Keratinocyte (primary cell): Measurements from ENCODE around the gene ATP13A1. TPM values are rescaled to one million over a fixed set of nuclear protein-coding genes. Genes with fewer than 3 reads are reported as not detected.

Experiments
- DNase-seq: peaks from one replicate; pipeline ENCODE4 v3.0.0-alpha.2; 2011; ENCODE audit warnings: low read depth, missing footprints, low spot score
- FAIRE-seq: peaks from 2 replicates; lab custom pipeline; 2011; peaks lifted over from hg19 to GRCh38; lab: Jason Lieb, UNC
- H2AFZ ChIP-seq: 2 replicates; pipeline ENCODE4 v1.6.0; 2012; ENCODE audit warnings: low read length, control low read depth, inconsistent platforms; ENCODE audit not compliant: control insufficient read depth
- H3K27ac ChIP-seq: 2 replicates; pipeline ENCODE4 v1.5.1; 2011; ENCODE audit warnings: low read length; ENCODE audit not compliant: control insufficient read depth, insufficient read depth
- H3K27me3 ChIP-seq: 3 replicates; pipeline ENCODE4 v1.6.0; 2011; ENCODE audit warnings: low read length; ENCODE audit not compliant: control insufficient read depth, insufficient read depth; ENCODE audit errors: extremely low read depth
- H3K36me3 ChIP-seq, 2 experiments: 2 replicates in 1 of 2; 3 replicates in 1 of 2; pipeline ENCODE4 v1.5.1; 2011; ENCODE audit warnings: low read length in 2 of 2, mild to moderate bottlenecking in 1 of 2; ENCODE audit not compliant: control insufficient read depth in 2 of 2, insufficient read depth in 2 of 2; ENCODE audit errors: extremely low read depth in 1 of 2
- H3K4me1 ChIP-seq: 3 replicates; pipeline ENCODE4 v1.5.1; 2011; ENCODE audit warnings: low read length; ENCODE audit not compliant: control insufficient read depth, insufficient read depth; ENCODE audit errors: extremely low read depth
- H3K4me2 ChIP-seq: 3 replicates; pipeline ENCODE4 v1.6.0; 2011; ENCODE audit warnings: low read depth, low read length; ENCODE audit not compliant: control insufficient read depth, insufficient read depth; ENCODE audit errors: extremely low read depth
- H3K4me3 ChIP-seq, 3 experiments: fragments of 200-600 bp in 1 of 3; sonication (generic) in 1 of 3; 2 replicates in 2 of 3; 3 replicates in 1 of 3; pipeline ENCODE4 v1.5.1; 2011 to 2016; ENCODE audit warnings: low read length in 3 of 3, mild to moderate bottlenecking in 3 of 3, control low read depth in 2 of 3, inconsistent platforms in 1 of 3, low read depth in 1 of 3, mixed read lengths in 1 of 3, mixed run types in 1 of 3, moderate library complexity in 1 of 3; ENCODE audit not compliant: control insufficient read depth in 2 of 3, insufficient read depth in 2 of 3; ENCODE audit errors: extremely low read depth in 1 of 3
- H3K79me2 ChIP-seq: 2 replicates; pipeline ENCODE4 v1.6.0; 2012; ENCODE audit warnings: low read length; ENCODE audit not compliant: control insufficient read depth, insufficient read depth
- H3K9ac ChIP-seq: 3 replicates; pipeline ENCODE4 v1.6.0; 2011; ENCODE audit warnings: low read length; ENCODE audit not compliant: control insufficient read depth, insufficient read depth; ENCODE audit errors: extremely low read depth
- H3K9me1 ChIP-seq: 3 replicates; pipeline ENCODE4 v1.6.0; 2011; ENCODE audit warnings: low read length; ENCODE audit not compliant: control insufficient read depth, insufficient read depth; ENCODE audit errors: extremely low read depth
- H3K9me3 ChIP-seq: 2 replicates; pipeline ENCODE4 v1.5.1; 2012; ENCODE audit warnings: low read depth, low read length; ENCODE audit not compliant: control insufficient read depth
- H4K20me1 ChIP-seq: 3 replicates; pipeline ENCODE4 v1.6.0; 2011; ENCODE audit warnings: low read length; ENCODE audit not compliant: control insufficient read depth, insufficient read depth; ENCODE audit errors: extremely low read depth
- EZH2 ChIP-seq: IDR thresholded peaks from one replicate; pipeline ENCODE4 v1.6.1; 2012; ENCODE audit warnings: inconsistent platforms, mild to moderate bottlenecking, low read length, moderate library complexity
- dilution Hi-C: fragments of 300-500 bp; cut with MboI; formaldehyde crosslinking; loops from one replicate; pipeline ENCODE4 v1.7.0; 2020; ENCODE audit warnings: low sequenced_read_pairs; ENCODE audit not compliant: extremely low pct_ligation_motif_present
- polyA plus RNA-seq, 5 experiments: library from polyadenylated mRNA; depleted of rRNA in 3 of 5; stranded (reverse) in 3 of 5; stranded (forward) in 1 of 5; unstranded in 1 of 5; fragments of >200 nt; gene quantifications; 1 replicate in 1 of 5; 2 replicates in 3 of 5; 3 replicates in 1 of 5; pipeline versions ENCODE4 v1.2.1 to v1.2.3, GENCODE V29; 2011 to 2012; ENCODE audit warnings: missing spikeins in 2 of 5, low read depth in 1 of 5, low replicate concordance in 1 of 5
- TF ChIP-seq, protein P1 (sequence below), 3 experiments: IDR thresholded peaks in 1 of 3; conservative IDR thresholded peaks in 1 of 3; optimal IDR thresholded peaks in 1 of 3; 2 replicates in 2 of 3; 3 replicates in 1 of 3; pipeline versions ENCODE3 to v1.5.1; 2011; ENCODE audit warnings: low read length in 3 of 3, mild to moderate bottlenecking in 3 of 3, moderate library complexity in 2 of 3, control low read depth in 1 of 3, inconsistent platforms in 1 of 3; ENCODE audit not compliant: insufficient read depth in 2 of 3; ENCODE audit errors: extremely low read depth in 1 of 3

The ATP13A1 gene
- polyA plus RNA-seq, 1 donor (not counting 4 experiments of a cell fraction or from before 2014, with no cell fraction given), result 9.8 TPM

DNA sequence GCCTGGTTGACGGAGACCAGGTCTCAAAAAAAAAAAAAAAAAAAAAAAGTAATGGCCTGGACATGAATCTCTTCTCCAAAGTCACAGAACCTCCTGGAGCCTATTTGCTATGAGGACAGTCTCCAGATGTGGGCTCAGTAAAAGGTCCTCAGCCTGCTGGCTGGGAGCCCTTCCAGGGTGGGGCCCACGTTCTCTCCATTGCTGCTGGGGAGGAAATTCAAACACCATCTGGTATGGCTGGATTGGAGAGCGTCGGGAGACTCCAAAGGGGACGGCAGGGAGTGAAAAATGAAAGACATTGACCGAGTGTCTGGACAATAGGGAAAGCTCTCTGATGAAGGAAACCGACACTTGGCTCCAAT is 43.6 kb downstream of the ATP13A1 start:
- Histone ChIP-seq H3K9me3 (no peaks in the 10 kb centered on the region), H3K4me1 (no peaks in the 10 kb centered on the region), H3K79me2 (no peaks in the 10 kb centered on the region), H4K20me1 (no peaks in the 10 kb centered on the region), H3K4me2 (no peak overlapping the region), H3K36me3 (peaks cover 0 to 1% of the 10 kb centered on the region in 2 experiments), H3K9me1 (no peaks in the 10 kb centered on the region), H3K27ac (no peak overlapping the region), H2AFZ (no peak overlapping the region), H3K4me3 (no peak overlapping the region), H3K27me3 (no peaks in the 10 kb centered on the region), H3K9ac (no peak overlapping the region)
- TF ChIP-seq, protein P1, sequence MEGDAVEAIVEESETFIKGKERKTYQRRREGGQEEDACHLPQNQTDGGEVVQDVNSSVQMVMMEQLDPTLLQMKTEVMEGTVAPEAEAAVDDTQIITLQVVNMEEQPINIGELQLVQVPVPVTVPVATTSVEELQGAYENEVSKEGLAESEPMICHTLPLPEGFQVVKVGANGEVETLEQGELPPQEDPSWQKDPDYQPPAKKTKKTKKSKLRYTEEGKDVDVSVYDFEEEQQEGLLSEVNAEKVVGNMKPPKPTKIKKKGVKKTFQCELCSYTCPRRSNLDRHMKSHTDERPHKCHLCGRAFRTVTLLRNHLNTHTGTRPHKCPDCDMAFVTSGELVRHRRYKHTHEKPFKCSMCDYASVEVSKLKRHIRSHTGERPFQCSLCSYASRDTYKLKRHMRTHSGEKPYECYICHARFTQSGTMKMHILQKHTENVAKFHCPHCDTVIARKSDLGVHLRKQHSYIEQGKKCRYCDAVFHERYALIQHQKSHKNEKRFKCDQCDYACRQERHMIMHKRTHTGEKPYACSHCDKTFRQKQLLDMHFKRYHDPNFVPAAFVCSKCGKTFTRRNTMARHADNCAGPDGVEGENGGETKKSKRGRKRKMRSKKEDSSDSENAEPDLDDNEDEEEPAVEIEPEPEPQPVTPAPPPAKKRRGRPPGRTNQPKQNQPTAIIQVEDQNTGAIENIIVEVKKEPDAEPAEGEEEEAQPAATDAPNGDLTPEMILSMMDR (optimal IDR thresholded peaks at IDR 0.05 in 1 of 3, IDR thresholded peaks at IDR 0.05 in 1 of 3, conservative IDR thresholded peaks at IDR 0.05 in 1 of 3; ENCODE audit: extremely low read depth in 1 of 3, insufficient read depth in 2 of 3, low read length in 3 of 3), result no peak
- FAIRE-seq (no peak), DNase-seq (no peak)
- dilution Hi-C loops, result no loop called here

DNA sequence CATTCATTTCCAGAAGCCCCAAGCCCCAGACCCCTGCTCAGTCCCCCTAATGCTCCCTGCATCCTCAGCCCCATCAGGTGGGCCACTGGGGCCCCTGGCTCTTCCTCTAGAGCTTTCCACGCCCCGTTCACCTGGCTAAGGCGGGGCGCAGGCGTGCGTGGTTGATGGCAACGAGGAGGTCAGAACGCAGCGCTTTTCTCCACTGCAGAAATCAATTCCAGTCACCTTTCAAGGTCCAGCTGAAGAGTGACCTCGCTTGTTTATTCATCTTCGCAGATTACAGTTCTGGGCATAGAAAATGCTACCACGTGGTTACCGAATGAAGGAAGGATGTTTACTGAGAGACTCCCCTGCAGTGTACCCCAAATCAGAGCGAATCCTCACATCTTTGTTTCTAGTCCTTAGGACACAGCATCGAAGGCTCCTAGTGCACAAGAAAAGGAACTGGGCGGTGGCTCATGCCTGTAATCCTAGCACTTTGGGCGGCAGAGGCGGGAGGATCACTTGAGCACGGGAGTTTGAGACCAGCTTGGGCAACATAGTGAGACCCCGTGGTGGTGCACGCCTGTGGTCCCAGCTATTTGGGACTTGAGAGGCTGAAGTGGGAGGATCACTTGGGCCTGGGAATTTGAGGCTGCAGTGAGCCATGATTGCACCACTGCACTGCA is 44.2 kb downstream of the ATP13A1 start:
- H3K27ac ChIP-seq, result no peak overlapping the region
- dilution Hi-C loops, result no loop called here
- no peaks in the 10 kb centered on the region for H3K9me3 ChIP-seq
- peaks cover 0 to 1% of the 10 kb centered on the region in 2 experiments for H3K36me3 ChIP-seq
- no peak overlapping the region for H3K4me3 ChIP-seq
- DNase-seq, result no peak
- no peaks in the 10 kb centered on the region for H3K9me1 ChIP-seq
- no peak overlapping the region for H2AFZ ChIP-seq
- H3K4me1 ChIP-seq, result no peaks in the 10 kb centered on the region
- no peak for FAIRE-seq
- peak overlapping the region; percentile 54 for H3K4me2 ChIP-seq
- no peak for TF ChIP-seq EZH2
- TF ChIP-seq, protein P1 (optimal IDR thresholded peaks at IDR 0.05 in 1 of 3, IDR thresholded peaks at IDR 0.05 in 1 of 3, conservative IDR thresholded peaks at IDR 0.05 in 1 of 3; ENCODE audit: extremely low read depth in 1 of 3, insufficient read depth in 2 of 3, low read length in 3 of 3), result no peak
- H3K27me3 ChIP-seq, result no peaks in the 10 kb centered on the region
- no peaks in the 10 kb centered on the region for H4K20me1 ChIP-seq
- no peak overlapping the region for H3K9ac ChIP-seq
- no peaks in the 10 kb centered on the region for H3K79me2 ChIP-seq
